GM20431 (cell line): Measurements from ENCODE around the gene CHDH.

Experiments used
- in situ Hi-C: fragments of 300-500 bp; cut with MseI, MboI; formaldehyde crosslinking; loops from one replicate; pipeline ENCODE4 v1.15.0; 2020; ENCODE audit warnings: low sequenced_read_pairs; ENCODE audit not compliant: unreplicated experiment

The CHDH gene

GRCh38 chr3:53795789-53796560 is 50.2 kb downstream of the CHDH start:
- in situ Hi-C loops = no loop called here

- in situ Hi-C loops = no loop called here
Measured at GRCh38 chr3:53795176-53795575, 51.0 kb downstream of the CHDH start.

GRCh38 chr3:53794597-53794996 is 51.6 kb downstream of the CHDH start:
- in situ Hi-C loops = no loop called here

- in situ Hi-C loops = no loop called here
Measured at GRCh38 chr3:53792866-53793265, 53.4 kb downstream of the CHDH start.

- in situ Hi-C loops = no loop called here
Measured at GRCh38 chr3:53791317-53791716, 54.9 kb downstream of the CHDH start.

GRCh38 chr3:53790470-53790869 is 55.7 kb downstream of the CHDH start:
- in situ Hi-C loops = no loop called here

- in situ Hi-C loops = no loop called here
Measured at GRCh38 chr3:53789459-53789858, 56.8 kb downstream of the CHDH start.

GRCh38 chr3:53788038-53788437 is 58.2 kb downstream of the CHDH start:
- in situ Hi-C loops = no loop called here

- in situ Hi-C loops = no loop called here
Measured at GRCh38 chr3:53787016-53787415, 59.2 kb downstream of the CHDH start.

- in situ Hi-C loops = no loop called here
Measured at GRCh38 chr3:53780806-53781205, 65.4 kb downstream of the CHDH start.

- in situ Hi-C loops = no loop called here
Measured at GRCh38 chr3:53780171-53780570, 66.0 kb downstream of the CHDH start.

GRCh38 chr3:53778153-53778552 is 68.1 kb downstream of the CHDH start:
- in situ Hi-C loops = no loop called here

- in situ Hi-C loops = no loop called here
Measured at GRCh38 chr3:53777468-53777867, 68.8 kb downstream of the CHDH start.

GRCh38 chr3:53776494-53777101 is 69.6 kb downstream of the CHDH start:
- in situ Hi-C loops = no loop called here

GRCh38 chr3:53775834-53776251 is 70.4 kb downstream of the CHDH start:
- in situ Hi-C loops = no loop called here

- in situ Hi-C loops = no loop called here
Measured at GRCh38 chr3:53775018-53775417, 71.2 kb downstream of the CHDH start.

- in situ Hi-C loops = no loop called here
Measured at GRCh38 chr3:53774414-53774813, 71.8 kb downstream of the CHDH start.

GRCh38 chr3:53773611-53774368 is 72.4 kb downstream of the CHDH start:
- in situ Hi-C loops = no loop called here

GRCh38 chr3:53773021-53773436 is 73.2 kb downstream of the CHDH start:
- in situ Hi-C loops = no loop called here

- in situ Hi-C loops = no loop called here
Measured at GRCh38 chr3:53772562-53772961, 73.7 kb downstream of the CHDH start.
